GM13977 (cell line): ENCODE measurements around the gene PAPSS1.

ENCODE experiments used
- DNase-seq: peaks from one replicate; pipeline ENCODE4 v3.0.0; 2012; ENCODE audit warnings: low spot score
- CTCF ChIP-seq: IDR thresholded peaks from 2 replicates; pipeline ENCODE4 v1.5.1; 2012; ENCODE audit warnings: mild to moderate bottlenecking, control low read depth; ENCODE audit not compliant: insufficient read depth; ENCODE audit errors: extremely low read depth, missing control alignments
- in situ Hi-C: fragments of 300-500 bp; cut with MboI; formaldehyde crosslinking; loops from one replicate; pipeline ENCODE4 v1.12.0; 2022; ENCODE audit warnings: low sequenced_read_pairs, low pct_unique_long_range_greater_than_20kb, mixed read lengths, inconsistent platforms; ENCODE audit not compliant: unreplicated experiment

PAPSS1 gene

GRCh38 chr4:107718351-107718965, 1.6 kb downstream of the PAPSS1 start:
- DNase-seq: peak; percentile 45
- in situ Hi-C loops: no loop called here
- no peak for TF ChIP-seq CTCF

DNA sequence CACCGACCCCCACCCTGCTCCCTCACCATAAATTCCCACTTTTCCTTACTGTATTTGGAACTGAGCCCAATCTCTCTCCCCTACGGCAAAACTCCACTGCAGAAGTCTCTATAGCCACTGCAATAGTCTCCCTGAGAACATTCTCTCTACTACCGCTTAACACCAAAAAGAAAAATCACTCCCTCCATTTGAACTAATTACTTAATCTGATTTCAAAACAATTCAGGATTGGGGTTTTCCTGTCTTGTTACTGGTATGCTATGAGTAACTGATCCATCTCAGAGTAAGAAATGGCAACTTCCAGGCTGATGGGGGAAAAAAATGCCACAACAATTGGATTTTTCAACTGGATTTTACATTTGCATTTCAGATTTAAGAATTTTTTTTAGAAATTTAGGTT, 5.8 kb downstream of the PAPSS1 start:
- no peak for TF ChIP-seq CTCF
- no peak for DNase-seq
- in situ Hi-C loops: no loop called here

DNA sequence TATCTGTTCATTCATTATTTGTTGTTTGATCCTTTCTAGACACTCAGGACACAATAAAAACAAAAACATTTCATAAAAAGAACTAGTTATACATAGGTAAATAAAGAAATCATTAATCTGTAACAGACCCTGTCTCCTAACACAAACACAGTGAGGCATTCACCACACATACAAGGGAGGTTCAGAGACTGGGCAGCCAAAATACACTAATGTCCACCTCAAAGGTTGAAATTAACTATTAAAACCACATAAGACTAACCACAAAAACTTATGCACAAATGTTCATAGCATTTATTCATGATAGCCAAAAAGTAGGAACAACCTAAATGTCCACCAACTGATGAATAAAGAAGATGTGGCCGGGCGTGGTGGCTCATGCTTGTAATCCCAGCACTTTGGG, 7.8 kb downstream of the PAPSS1 start:
- DNase-seq: no peak
- no peak for TF ChIP-seq CTCF
- in situ Hi-C loops: no loop called here

DNA sequence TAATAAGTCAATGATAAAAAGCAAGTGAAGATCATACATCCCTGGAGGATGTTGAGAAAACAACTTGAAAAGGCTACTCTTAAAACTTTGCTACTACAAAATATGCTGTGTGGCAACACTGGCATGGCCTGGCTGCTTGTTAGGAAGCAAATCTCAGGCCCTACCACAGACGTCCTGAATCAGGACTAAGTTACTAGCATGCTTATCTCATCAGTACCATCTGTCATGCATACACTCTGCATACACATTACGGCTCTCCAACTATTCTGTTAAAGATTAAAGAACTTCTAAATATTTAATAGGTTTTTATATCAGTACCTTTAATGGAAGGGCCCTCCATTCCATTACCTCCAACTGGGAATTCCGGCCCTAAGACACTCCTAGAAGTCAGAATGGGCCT, 8.2 kb downstream of the PAPSS1 start:
- DNase-seq: no peak
- in situ Hi-C loops: no loop called here
- no peak for TF ChIP-seq CTCF

GRCh38 chr4:107710493-107711459, 9.3 kb downstream of the PAPSS1 start:
- no peak for DNase-seq
- in situ Hi-C loops: no loop called here
- no peak for TF ChIP-seq CTCF

- DNase-seq: no peak
- no peak for TF ChIP-seq CTCF
- in situ Hi-C loops: no loop called here
Measured at GRCh38 chr4:107709916-107710315, 10.1 kb downstream of the PAPSS1 start.
